Bone marrow (tissue), 2 donors: Measurements from ENCODE around the gene SULT1A1.
"Not testable (repeated sequence)": the region's sequence is repeated elsewhere in the genome, so short reads cannot be mapped to it uniquely, and the experiment has no call there.

Source experiments
- DNase-seq, 2 donors: peaks; one replicate each; lab custom pipeline; 2025; lab: John Stamatoyannopoulos, UW

SULT1A1 gene

GRCh38 chr16:28591355-28591754 lies 18.5 kb downstream of the SULT1A1 start:
- DNase-seq: no peak

- no peak for DNase-seq
These were observed 19.2 kb downstream of the SULT1A1 start for GRCh38 chr16:28590384-28591340.

- no peak for DNase-seq
These were observed 19.9 kb downstream of the SULT1A1 start for GRCh38 chr16:28589930-28590329.

- DNase-seq: no peak
These were observed 20.8 kb downstream of the SULT1A1 start for GRCh38 chr16:28589069-28589468.

GRCh38 chr16:28587386-28587785 lies 22.5 kb downstream of the SULT1A1 start:
- DNase-seq: no peak

- no peak for DNase-seq
These were observed 23.4 kb downstream of the SULT1A1 start for GRCh38 chr16:28586466-28586865.

GRCh38 chr16:28585674-28586073 lies 24.2 kb downstream of the SULT1A1 start:
- no peak for DNase-seq

GRCh38 chr16:28580726-28581315 lies 29.0 kb downstream of the SULT1A1 start:
- no peak for DNase-seq

- DNase-seq: no peak
These were observed 34.3 kb downstream of the SULT1A1 start for GRCh38 chr16:28575446-28576109.

- no peak for DNase-seq
These were observed 34.9 kb downstream of the SULT1A1 start for GRCh38 chr16:28574925-28575324.

GRCh38 chr16:28573738-28574718 lies 35.8 kb downstream of the SULT1A1 start:
- DNase-seq: no peak

GRCh38 chr16:28572696-28573510 lies 36.9 kb downstream of the SULT1A1 start:
- DNase-seq: no peak

- DNase-seq: no peak
These were observed 39.7 kb downstream of the SULT1A1 start for GRCh38 chr16:28569968-28570752.

GRCh38 chr16:28569021-28569420 lies 40.8 kb downstream of the SULT1A1 start:
- no peak for DNase-seq

GRCh38 chr16:28567292-28567691 lies 42.6 kb downstream of the SULT1A1 start:
- DNase-seq: no peak

- DNase-seq: not testable (repeated sequence)
These were observed 43.5 kb downstream of the SULT1A1 start for GRCh38 chr16:28566233-28566925.

- no peak for DNase-seq
These were observed 46.6 kb downstream of the SULT1A1 start for GRCh38 chr16:28563218-28563617.

- DNase-seq: no peak
These were observed 47.6 kb downstream of the SULT1A1 start for GRCh38 chr16:28562199-28562598.

GRCh38 chr16:28561557-28562187 lies 48.2 kb downstream of the SULT1A1 start:
- no peak for DNase-seq
